Left lung (tissue), 10 donors: ENCODE measurements around the gene DPP9. TPM values are rescaled to one million over a fixed set of nuclear protein-coding genes. Genes with fewer than 3 reads are reported as not detected.
A peak's percentile ranks its signal among the peaks of the same experiment; 100 is the strongest.

Source experiments
- ATAC-seq: fragments of 200-7000 bp; cut with Tn5 transposase; one replicate; pipeline ENCODE4 v1.9.1; 2020; ENCODE audit warnings: moderate library complexity
- DNase-seq, 4 donors: peaks; one replicate each; pipeline ENCODE4 v3.0.0-alpha.2; 2013 to 2020
- H3K27ac ChIP-seq, 2 donors: fragments of 200-600 bp; sonication (generic) in 1 of 2; one replicate each; pipeline versions ENCODE4 v1.5.0 to v1.8.0; 2020 to 2021
- H3K27me3 ChIP-seq, 2 donors: fragments of 200-600 bp; sonication (generic) in 1 of 2; one replicate each; pipeline versions ENCODE4 v1.5.0 to v1.8.0; 2020 to 2021
- H3K36me3 ChIP-seq, 2 donors: fragments of 200-600 bp; sonication (generic) in 1 of 2; one replicate each; pipeline versions ENCODE4 v1.5.0 to v1.8.0; 2020 to 2021
- H3K4me1 ChIP-seq, 2 donors: fragments of 200-600 bp; one replicate each; pipeline ENCODE4 v1.8.0; 2021
- H3K4me3 ChIP-seq, 2 donors: fragments of 200-600 bp; sonication (generic) in 1 of 2; one replicate each; pipeline versions ENCODE4 v1.5.0 to v1.8.0; 2020 to 2021; ENCODE audit warnings: mild to moderate bottlenecking in 1 of 2
- H3K9me3 ChIP-seq, 2 donors: fragments of 200-600 bp; sonication (generic) in 1 of 2; one replicate each; pipeline versions ENCODE4 v1.5.0 to v1.8.0; 2020 to 2021
- intact Hi-C, 2 donors: fragments of 100-400 bp; cut with DNase I; formaldehyde crosslinking; loops; one replicate each; pipeline versions ENCODE4 v1.11.2 to v1.14.2; 2022
- polyA plus RNA-seq, 6 donors: library from polyadenylated mRNA; unstranded; fragments of 120-200 nt; gene quantifications; one replicate each; pipeline ENCODE4 v1.2.1, GENCODE V29; 2013; ENCODE audit not compliant: insufficient read length in 6 of 6
- total RNA-seq, 2 donors: library from RNA; stranded (reverse); fragmentation: NEBNext Ultra II Directional; extraction: Animal tissue kit (Norgen Biotek cat#: 25700); gene quantifications; one replicate each; pipeline ENCODE4 v1.2.1, GENCODE V29; 2021
- TF ChIP-seq, protein P1 (sequence below), 2 donors: fragments of 200-600 bp; sonication (generic) in 1 of 2; IDR thresholded peaks; one replicate each; pipeline versions ENCODE4 v1.5.0 to v1.8.0; 2021; ENCODE audit warnings: antibody characterized with exemption in 2 of 2
- donor health status: DM: no; HTN: yes; CAD: no.
- donor health status: DM: no; HTN: no; CAD: no.

The DPP9 gene
- total and polyA plus RNA-seq, 8 donors: 25.2 to 95.5 (median 31.3) TPM

DNA sequence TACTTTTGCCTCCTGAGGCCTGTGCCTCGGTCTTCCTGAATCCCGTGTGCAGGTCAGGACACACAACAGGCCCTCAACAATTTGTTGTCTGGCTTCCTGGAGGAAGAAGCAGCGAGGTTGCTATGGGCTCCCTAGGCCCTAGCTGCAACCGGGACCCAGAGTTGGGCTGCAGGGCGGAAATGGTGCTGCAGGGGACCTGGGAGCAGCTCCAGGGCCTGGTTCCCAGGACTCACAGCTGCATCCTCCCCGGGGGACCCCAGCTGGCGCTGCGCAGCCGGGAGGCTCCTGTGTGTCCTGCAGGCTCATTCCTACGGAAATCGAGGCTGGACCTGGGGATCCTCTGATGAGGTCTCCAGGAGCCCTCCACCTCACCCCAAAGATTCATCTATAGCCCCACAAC is 85.3 kb downstream of the DPP9 start:
- Histone ChIP-seq H3K9me3 (no peaks in the 10 kb centered on the region), H3K27me3 (peaks cover 0 to 12% of the 10 kb centered on the region in 2 donors), H3K4me1 (peaks cover 0 to 74% of the 10 kb centered on the region in 2 donors), H3K36me3 (no peaks in the 10 kb centered on the region), H3K4me3 (peak overlapping the region in 1 of 2 donors; percentile 56), H3K27ac (peak overlapping the region; percentile 65 to 88)
- intact Hi-C loops: loop anchor here in 1 of 2 donors (5.0 kb wide), 2 partner anchors 66 to 81 kb away; partner anchors contain the start of gene SEMA6B
- TF ChIP-seq, protein P1, sequence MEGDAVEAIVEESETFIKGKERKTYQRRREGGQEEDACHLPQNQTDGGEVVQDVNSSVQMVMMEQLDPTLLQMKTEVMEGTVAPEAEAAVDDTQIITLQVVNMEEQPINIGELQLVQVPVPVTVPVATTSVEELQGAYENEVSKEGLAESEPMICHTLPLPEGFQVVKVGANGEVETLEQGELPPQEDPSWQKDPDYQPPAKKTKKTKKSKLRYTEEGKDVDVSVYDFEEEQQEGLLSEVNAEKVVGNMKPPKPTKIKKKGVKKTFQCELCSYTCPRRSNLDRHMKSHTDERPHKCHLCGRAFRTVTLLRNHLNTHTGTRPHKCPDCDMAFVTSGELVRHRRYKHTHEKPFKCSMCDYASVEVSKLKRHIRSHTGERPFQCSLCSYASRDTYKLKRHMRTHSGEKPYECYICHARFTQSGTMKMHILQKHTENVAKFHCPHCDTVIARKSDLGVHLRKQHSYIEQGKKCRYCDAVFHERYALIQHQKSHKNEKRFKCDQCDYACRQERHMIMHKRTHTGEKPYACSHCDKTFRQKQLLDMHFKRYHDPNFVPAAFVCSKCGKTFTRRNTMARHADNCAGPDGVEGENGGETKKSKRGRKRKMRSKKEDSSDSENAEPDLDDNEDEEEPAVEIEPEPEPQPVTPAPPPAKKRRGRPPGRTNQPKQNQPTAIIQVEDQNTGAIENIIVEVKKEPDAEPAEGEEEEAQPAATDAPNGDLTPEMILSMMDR (IDR thresholded peaks at IDR 0.05): no peak
- DNase-seq: no peak
- ATAC-seq: no peak

DNA sequence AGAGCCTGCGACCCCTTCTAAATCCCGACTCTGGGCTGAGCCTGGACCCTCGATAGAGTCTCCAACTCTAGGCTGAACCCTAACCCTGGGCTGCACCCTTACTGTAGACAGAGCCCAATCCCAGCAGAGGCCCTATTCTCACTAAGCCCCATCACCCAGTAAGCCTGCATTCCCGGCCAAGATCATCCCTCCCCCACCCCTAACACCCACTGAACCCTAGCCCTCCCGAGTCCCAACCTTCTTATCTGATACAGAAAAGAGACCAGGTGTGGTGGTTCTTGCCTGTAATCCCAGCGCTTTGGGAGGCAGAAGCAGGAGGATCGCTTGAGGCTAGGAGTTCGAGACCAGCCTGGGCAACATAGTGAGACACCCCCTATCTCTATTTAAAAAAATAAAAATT is 86.9 kb downstream of the DPP9 start:
- Histone ChIP-seq H3K4me1 (peaks cover 0 to 75% of the 10 kb centered on the region in 2 donors), H3K4me3 (no peak overlapping the region)
- intact Hi-C loops: loop anchor here in 1 of 2 donors (5.0 kb wide), 2 partner anchors 64 to 79 kb away; partner anchors contain the start of gene SEMA6B

DNA sequence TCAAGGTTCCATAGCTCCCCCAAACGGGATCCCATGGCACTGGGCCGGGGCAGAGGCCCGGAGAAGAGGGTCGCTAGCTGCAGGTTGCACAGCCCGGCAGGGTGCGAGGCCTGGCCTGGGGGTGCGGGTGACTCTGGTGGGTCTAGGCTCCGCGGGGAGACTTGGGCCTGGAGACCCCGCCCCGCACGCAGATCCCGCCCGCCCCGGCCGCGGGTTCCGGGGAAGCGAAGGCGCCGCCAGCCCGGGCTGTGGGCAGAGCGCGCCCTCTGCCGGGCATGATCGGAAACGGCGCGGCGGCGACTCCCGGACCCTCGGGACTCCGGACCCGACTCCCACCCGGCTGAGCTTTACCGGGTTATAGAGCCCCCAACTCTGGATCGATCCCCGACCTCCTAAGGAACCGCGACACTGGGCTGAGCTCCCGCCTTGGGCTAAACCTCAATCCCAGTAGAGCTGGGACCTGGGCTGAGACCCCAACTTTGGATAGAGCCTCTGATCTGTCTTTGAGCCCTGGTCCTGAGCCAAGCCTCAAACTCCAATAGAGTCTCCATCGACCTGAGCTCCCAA is 87.4 kb downstream of the DPP9 start:
- Histone ChIP-seq H3K27ac (no peak overlapping the region), H3K27me3 (peaks cover 0 to 12% of the 10 kb centered on the region in 2 donors), H3K9me3 (no peaks in the 10 kb centered on the region), H3K4me3 (peak overlapping the region; percentile 24 to 34), H3K36me3 (no peaks in the 10 kb centered on the region), H3K4me1 (peaks cover 0 to 75% of the 10 kb centered on the region in 2 donors)
- DNase-seq (peak; percentile 65 to 95 (median 72)), ATAC-seq (peak; percentile 53)
- intact Hi-C loops: loop anchor here in 1 of 2 donors (5.0 kb wide), 2 partner anchors 64 to 79 kb away; partner anchors contain the start of gene SEMA6B
- TF ChIP-seq, protein P1 (IDR thresholded peaks at IDR 0.05): peak; percentile 95 to 97

More for the DNA sequence above, 86.9 kb downstream of the DPP9 start:
- DNase-seq: no peak
- Histone ChIP-seq H3K27me3 (peaks cover 0 to 12% of the 10 kb centered on the region in 2 donors), H3K27ac (no peak overlapping the region), H3K36me3 (no peaks in the 10 kb centered on the region), H3K9me3 (no peaks in the 10 kb centered on the region)
- TF ChIP-seq, protein P1 (IDR thresholded peaks at IDR 0.05): no peak
- no peak for ATAC-seq

DNA sequence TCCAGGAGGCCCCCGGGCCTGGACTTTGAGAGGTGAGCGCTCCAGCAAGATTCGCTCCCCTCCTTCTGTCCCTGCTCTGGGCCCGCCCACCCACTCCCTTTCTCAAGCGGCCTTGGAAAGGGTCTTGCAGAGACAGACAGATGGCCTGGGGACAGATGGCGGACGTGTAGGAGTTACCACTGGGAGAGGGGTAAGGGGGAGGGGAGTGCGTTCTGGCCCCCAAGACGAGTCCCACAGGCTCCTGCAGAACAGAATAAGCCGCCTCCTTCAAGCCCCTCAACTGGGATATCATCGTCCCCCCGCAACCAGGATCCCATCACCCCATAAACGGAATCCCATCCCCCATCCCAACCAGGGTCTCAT is 87.9 kb downstream of the DPP9 start:
- H3K9me3 ChIP-seq: no peaks in the 10 kb centered on the region
- H3K27me3 ChIP-seq: peaks cover 0 to 12% of the 10 kb centered on the region in 2 donors
- ATAC-seq (no peak), DNase-seq (no peak)
- no peak overlapping the region for H3K27ac ChIP-seq
- TF ChIP-seq, protein P1 (IDR thresholded peaks at IDR 0.05): no peak
- peaks cover 0 to 70% of the 10 kb centered on the region in 2 donors for H3K4me1 ChIP-seq
- H3K4me3 ChIP-seq: peak overlapping the region; percentile 24 to 34
- no peaks in the 10 kb centered on the region for H3K36me3 ChIP-seq
- intact Hi-C loops: loop anchor here in 1 of 2 donors (5.0 kb wide), 2 partner anchors 63 to 78 kb away; partner anchors contain the start of gene SEMA6B

DNA sequence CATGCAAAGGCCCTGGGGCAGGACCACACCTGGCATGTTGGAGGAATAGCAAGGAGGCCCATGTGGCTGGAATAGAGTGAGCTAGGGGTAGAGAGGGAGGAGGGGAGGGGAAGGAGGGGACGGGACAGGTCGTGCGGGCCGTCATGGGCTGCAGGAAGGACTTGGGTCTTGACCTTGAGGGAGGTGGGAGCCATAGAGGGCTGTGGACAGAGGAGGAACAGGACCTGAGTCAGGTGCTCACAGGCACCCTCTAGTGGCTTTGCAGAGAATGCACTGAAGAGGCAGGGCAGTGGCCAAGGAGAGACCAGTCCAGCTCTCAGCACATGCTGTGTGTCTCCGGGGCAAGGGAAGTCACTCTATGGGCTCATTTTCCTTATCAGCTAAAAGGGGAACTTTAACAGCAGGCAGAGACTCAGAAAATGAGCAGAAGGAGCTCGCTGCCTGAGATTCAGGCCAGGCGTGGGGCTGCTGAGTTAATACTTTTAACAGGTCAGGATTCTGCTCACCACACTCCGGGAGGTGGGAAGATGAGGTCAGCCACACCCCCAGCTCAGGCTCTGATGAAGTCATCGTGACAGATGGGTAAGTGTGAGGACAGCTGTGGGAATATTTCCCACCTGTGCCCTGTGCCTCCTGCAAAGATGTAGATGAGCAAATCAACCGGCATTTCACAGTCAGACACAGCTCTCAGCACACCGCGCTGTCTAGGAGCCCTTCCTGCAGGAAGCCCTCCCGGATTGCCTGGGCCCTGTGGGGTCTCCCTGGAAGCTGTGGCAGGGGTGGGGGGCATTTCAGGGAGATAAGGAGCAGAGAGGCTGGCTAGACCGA is 90.3 kb downstream of the DPP9 start:
- ATAC-seq (peak; percentile 84), DNase-seq (peak in 1 of 4 donors; percentile 81)
- H3K27me3 ChIP-seq: peaks cover 0 to 12% of the 10 kb centered on the region in 2 donors
- no peaks in the 10 kb centered on the region for H3K36me3 ChIP-seq
- intact Hi-C loops: no loop called here
- no peaks in the 10 kb centered on the region for H3K9me3 ChIP-seq
- peaks cover 0 to 50% of the 10 kb centered on the region in 2 donors for H3K4me1 ChIP-seq
- H3K27ac ChIP-seq: peak overlapping the region in 1 of 2 donors; percentile 45
- H3K4me3 ChIP-seq: no peak overlapping the region
- TF ChIP-seq, protein P1 (IDR thresholded peaks at IDR 0.05): peak; percentile 63 to 89
